DND-41 (cell line): ENCODE measurements around the gene PIGC.

ENCODE experiments used
- EZH2 ChIP-seq: IDR thresholded peaks from 3 replicates; pipeline ENCODE4 v1.6.1; 2012; ENCODE audit warnings: borderline replicate concordance, low read depth, mild to moderate bottlenecking, moderate library complexity, low read length, inconsistent platforms; ENCODE audit not compliant: severe bottlenecking
- TF ChIP-seq, protein P1 (sequence below): IDR thresholded peaks from 2 replicates; pipeline ENCODE4 v1.5.1; 2012; ENCODE audit warnings: borderline replicate concordance, low read length, moderate library complexity, mild to moderate bottlenecking; ENCODE audit not compliant: poor library complexity, severe bottlenecking; ENCODE audit errors: extremely low read depth

DNA sequence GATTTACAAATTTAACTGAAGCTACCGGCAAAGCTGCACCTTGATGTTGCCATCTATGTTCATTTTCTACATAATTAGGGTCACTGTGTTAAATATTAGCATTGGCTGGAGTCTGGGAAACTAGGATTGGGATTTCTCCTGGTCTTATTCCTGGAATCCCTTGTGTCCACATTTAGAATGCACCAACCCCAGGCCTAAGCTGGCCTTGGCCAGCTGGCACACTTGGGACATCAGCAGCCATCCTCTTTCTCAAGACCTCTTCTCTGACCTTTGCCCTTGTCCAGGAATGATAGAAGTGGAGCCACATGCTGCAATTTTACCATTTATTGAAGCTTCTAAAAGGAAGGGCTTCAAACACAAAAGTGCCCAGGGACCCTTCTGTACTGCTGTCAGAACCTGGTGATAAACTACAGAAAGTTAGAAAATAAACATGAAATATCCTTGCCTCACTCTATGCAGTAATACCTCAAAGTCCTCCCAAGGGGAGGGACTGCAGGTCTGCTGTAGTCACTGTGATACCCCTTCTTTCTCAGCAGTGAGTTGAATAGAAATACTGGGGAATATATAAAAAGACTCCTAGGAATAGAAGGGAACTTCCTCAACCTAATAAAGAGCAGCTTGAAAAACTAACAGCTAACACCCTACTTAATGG lies 13.7 kb upstream of the PIGC start:
- TF ChIP-seq, protein P1, sequence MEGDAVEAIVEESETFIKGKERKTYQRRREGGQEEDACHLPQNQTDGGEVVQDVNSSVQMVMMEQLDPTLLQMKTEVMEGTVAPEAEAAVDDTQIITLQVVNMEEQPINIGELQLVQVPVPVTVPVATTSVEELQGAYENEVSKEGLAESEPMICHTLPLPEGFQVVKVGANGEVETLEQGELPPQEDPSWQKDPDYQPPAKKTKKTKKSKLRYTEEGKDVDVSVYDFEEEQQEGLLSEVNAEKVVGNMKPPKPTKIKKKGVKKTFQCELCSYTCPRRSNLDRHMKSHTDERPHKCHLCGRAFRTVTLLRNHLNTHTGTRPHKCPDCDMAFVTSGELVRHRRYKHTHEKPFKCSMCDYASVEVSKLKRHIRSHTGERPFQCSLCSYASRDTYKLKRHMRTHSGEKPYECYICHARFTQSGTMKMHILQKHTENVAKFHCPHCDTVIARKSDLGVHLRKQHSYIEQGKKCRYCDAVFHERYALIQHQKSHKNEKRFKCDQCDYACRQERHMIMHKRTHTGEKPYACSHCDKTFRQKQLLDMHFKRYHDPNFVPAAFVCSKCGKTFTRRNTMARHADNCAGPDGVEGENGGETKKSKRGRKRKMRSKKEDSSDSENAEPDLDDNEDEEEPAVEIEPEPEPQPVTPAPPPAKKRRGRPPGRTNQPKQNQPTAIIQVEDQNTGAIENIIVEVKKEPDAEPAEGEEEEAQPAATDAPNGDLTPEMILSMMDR = no peak
- TF ChIP-seq EZH2 = no peak
